Measurements from ENCODE around the gene TRIM43.
"Not testable (repeated sequence)": the region's sequence is repeated elsewhere in the genome, so short reads cannot be mapped to it uniquely, and the experiment has no call there.

TRIM43 gene

GRCh38 chr2:95591701-95592100 is at the start of gene TRIM43:
TRIM43 (plus strand) TSS chr2:95592001; CDS start chr2:95594024, 2,023 bp downstream.
- not testable (repeated sequence) for DNase-seq (ENCODE audit: low read depth)

GRCh38 chr2:95551055-95551568 is 40.7 kb upstream of the TRIM43 start:
- no peak for DNase-seq (ENCODE audit: low read depth)

DNA sequence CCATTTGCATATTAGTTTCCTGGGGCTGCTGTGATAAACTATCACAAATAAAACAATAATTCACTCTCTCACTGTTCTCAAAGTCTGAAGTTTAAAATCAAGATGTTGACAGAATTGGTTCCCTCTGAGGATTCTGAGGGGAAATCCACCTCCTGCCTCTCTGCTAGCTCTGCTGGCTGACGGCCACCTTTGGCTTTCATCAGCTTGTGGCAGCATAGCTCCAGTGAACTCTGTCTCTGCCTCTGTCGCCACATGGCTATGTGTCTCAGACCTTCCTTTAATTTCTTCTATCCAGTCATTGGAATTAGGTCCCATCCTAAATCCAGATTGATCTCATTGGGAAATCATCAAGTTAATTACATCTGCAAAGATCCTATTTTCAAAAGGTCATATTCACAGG is 38.9 kb upstream of the TRIM43 start:
- no peak for DNase-seq (ENCODE audit: low read depth)

DNA sequence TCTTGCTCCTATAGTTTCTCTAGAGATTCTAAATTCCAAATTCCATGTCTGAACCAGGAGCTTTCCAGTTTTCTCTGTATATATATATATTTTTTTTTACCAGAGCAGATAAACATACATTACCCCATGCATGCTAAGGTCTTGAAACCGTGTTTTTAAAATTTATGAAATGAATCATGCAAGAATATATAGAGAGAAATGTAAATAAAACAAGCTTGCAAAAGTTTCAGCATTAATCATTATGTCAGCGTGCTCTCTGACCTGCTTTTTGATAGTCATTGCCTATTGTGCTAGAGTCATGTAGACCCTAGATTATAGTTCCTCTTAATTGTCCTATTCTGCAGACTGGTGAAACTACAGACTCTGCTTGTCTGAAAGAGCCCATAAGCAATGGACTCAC is 22.6 kb upstream of the TRIM43 start:
- no peak for DNase-seq (ENCODE audit: low read depth)

- no peak for DNase-seq (ENCODE audit: low read depth)
These were observed 17.9 kb upstream of the TRIM43 start for GRCh38 chr2:95573866-95574265.

DNA sequence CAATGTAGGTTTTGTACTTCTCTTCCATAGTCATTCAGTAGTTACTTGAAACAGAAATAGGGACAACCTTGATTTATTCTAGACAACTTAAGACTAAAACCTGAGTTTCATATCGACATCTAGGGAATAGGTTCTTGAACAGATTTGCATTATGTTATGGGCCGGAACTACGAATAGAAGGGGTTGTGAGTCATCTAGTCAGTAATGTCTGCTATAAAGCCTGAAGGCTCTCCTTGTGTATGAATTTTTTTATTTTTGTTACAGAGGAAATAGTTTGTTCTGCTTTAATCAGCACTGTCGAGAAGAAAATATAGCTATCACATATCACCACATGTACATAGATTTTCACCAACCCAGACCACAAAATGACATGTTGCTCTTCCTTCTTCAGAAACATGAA is 17.3 kb upstream of the TRIM43 start:
- no peak for DNase-seq (ENCODE audit: low read depth)

GRCh38 chr2:95575857-95576256 is 15.9 kb upstream of the TRIM43 start:
- DNase-seq (ENCODE audit: low read depth): no peak

- no peak for DNase-seq (ENCODE audit: low read depth)
These were observed 13.3 kb upstream of the TRIM43 start for GRCh38 chr2:95578539-95578938.

- not testable (repeated sequence) for DNase-seq (ENCODE audit: low read depth)
These were observed 8.3 kb upstream of the TRIM43 start for GRCh38 chr2:95583545-95583944.

DNA sequence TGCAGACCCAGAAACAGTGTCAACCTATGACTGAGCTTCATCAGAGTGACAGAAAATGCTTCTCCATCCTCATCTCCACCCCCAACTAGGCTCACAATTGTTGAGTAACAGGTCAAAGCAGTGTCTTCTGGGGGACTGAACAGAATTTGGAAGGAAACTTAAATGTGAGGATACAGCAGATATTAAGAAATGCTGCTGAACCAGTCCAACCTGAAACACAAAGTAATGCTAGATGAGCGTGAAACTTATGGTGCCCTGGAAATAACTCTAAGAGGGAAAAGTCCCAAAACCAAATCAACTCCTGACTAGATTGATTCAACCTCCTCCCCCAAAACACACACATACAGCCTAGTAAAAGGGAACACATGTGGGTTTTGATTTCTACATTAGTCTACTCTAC is 7.5 kb upstream of the TRIM43 start:
- DNase-seq (ENCODE audit: low read depth): not testable (repeated sequence)

DNA sequence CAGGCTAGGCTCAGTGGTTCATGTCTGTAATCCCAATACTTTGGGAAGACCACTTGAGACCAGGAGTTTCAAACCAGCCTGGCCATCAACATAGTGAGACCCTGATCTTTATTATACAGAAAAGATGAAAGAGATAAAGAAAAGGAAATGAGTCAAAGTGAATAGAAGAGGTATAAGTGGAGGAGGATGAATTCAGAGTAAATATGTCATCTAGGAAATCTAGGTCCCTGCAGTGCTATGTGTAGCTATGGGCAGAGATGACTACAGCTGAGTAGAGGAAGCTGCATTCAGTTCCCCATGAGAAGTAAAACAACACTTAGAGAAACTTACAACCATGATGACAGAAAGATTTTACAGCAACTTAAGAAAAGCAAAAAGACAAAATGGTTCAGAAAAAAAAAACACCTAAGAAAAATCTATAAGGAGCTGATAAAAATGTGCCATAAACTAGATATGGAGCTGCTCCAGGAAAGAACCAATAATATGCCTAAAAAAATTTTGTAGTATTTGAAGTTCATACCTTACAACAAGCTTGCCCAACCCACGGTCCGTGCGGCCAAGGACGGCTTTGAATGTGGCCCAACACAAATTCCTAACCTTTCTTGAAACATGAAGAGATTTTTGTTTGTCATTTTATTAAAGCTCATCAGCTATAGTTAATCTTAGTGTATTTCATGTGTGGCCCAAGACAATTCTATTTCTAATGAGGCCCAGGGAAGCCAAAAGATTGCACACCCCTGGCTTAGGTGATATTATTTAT is 1.8 kb upstream of the TRIM43 start:
- DNase-seq (ENCODE audit: low read depth): not testable (repeated sequence)

GRCh38 chr2:95592973-95593372 is 1.2 kb downstream of the TRIM43 start:
- DNase-seq (ENCODE audit: low read depth): not testable (repeated sequence)

DNA sequence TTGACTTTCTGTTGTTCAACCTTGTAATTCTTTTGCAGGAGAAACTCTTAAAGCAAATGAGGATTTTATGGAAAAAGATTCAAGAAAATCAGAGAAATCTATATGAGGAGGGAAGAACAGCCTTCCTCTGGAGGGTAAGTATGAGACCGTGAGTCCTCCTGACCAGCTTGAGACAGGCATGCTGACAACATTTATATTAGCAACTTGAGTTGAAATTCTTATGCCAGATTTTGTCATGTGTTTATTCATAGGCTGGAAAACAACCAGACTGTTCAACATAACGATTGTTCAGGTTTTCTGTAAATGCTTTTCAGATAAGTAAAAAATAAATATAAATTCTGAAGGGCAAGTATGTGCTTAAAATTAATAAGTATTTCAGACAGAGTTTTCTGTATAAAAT is 3.2 kb downstream of the TRIM43 start:
- not testable (repeated sequence) for DNase-seq (ENCODE audit: low read depth)

DNA sequence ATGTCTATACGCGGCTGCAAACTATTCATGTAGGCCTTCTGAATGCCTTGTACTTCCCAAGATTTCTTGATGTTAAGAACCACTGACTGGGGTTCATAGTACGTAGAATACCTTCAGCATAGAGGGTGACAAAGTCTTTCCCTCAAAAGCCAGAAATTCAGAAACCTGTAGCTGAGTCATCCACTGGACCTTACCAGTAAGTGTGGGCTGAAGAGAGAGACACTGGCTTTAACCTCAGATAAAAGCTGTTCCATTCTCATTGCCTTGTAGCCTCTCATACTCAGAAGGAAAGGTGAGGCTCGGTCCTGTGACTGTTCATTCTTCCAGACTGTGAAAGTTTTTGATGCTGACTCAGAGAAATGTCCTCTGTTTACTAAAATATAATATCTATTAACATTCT is 9.5 kb downstream of the TRIM43 start:
- not testable (repeated sequence) for DNase-seq (ENCODE audit: low read depth)

DNA sequence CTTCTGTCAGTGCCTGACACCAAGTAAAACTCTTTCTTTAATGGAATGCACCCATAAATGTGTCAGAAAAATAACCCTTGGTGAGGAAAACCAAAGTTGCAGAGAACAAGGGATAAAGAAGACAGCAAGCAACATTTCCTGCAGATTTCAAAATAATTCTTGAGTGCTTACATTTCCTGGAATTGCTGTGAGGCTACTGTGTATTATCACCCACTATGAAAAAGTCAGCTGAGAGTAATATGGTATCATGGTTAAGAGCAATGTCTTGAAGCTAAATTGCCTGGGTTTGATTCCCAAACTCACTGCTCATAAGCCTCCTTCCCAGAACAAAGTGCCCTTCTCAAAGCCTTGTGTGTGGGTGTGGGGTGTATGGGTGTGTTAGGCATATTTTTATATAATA is 10.3 kb downstream of the TRIM43 start:
- DNase-seq (ENCODE audit: low read depth): not testable (repeated sequence)

DNA sequence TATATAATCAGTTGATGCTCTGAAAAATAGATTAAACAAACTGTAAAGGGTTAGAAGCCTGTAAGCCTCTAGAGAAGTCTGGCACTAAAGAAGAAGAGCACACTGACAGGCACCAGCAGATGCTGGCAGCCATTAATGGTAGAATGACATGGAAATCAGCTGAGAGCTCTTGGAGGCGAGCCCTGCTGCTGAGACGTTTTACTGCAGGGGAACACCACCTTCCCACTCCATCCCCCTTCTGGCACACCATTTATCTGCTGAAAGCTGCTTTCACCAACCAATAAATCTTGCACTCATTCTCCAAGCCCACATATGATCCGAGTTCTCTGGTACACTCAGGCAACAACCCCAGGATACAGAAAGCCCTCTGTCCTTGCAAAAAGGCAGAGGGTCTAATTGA is 16.6 kb downstream of the TRIM43 start:
- not testable (repeated sequence) for DNase-seq (ENCODE audit: low read depth)

DNA sequence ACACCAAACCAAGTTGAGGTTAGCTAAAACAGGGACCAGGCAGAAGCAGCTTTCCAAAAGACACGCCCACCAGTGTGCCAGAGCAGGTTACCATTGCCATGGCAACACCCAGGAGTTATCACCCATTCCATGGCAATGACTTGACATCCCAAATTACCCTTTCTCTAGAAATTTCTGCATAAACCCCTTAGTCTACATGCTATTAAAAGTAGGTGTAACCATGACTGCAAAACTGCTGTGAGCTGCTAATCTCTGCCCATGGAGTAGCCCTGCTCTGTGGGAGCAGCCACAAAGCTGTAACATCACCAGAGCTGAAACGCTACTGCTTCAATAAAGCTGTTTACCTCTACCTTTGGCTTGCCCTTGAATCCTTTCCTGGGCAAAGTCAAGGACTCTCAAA is 18.0 kb downstream of the TRIM43 start:
- not testable (repeated sequence) for DNase-seq (ENCODE audit: low read depth)

- DNase-seq (ENCODE audit: low read depth): not testable (repeated sequence)
These were observed 21.2 kb downstream of the TRIM43 start for GRCh38 chr2:95613048-95613447.

GRCh38 chr2:95622728-95623127 is 30.9 kb downstream of the TRIM43 start:
- DNase-seq (ENCODE audit: low read depth): not testable (repeated sequence)

DNA sequence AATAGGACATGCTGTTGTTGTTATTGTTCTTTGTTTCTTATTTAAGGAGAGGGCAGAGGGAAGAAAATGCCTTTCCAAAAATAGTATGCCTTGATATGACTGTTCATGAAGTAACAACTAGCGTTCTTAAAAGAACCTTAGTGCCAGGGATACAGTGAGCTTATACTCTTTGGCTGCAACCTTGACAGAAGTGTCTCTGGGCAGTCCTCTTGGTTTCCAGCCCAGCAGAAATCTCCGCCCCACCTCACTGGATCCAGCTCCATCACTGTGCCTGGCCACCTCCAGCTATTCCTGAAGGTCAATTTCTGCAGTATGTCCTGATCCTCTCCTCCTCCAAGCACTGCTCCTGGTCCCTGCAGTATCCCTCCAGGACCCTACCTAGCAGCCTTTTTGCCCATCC is 39.2 kb downstream of the TRIM43 start:
- DNase-seq (ENCODE audit: low read depth): not testable (repeated sequence)

DNA sequence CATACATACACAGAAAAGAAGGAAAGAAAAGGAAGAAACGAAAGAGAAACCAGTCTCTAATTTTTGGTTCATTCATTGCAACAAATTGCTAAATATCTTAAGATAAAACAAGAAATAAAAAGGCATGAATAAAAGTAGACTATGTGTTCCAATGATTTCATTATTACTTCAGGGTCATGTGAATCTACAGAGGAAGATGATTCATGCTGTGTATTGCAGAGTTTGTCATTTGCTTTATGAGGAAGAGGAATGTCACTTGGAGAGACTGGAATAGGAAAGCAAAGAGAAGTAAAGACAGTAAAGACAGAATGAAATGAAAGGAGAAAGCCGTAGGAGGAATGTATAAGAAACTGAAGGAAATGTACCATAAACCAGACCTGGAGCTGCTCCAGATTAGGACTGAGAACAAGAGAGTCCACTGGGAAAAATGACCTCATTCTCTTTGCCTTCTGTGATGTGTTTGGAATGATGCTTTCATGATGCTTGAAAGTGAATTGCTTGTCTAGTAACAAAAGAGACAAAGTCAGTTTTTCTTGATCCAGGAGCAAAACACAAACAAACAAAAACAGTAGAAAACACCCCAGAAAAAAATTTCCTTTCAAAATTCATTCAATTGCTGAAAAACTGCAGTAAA is 41.9 kb downstream of the TRIM43 start:
- not testable (repeated sequence) for DNase-seq (ENCODE audit: low read depth)

DNA sequence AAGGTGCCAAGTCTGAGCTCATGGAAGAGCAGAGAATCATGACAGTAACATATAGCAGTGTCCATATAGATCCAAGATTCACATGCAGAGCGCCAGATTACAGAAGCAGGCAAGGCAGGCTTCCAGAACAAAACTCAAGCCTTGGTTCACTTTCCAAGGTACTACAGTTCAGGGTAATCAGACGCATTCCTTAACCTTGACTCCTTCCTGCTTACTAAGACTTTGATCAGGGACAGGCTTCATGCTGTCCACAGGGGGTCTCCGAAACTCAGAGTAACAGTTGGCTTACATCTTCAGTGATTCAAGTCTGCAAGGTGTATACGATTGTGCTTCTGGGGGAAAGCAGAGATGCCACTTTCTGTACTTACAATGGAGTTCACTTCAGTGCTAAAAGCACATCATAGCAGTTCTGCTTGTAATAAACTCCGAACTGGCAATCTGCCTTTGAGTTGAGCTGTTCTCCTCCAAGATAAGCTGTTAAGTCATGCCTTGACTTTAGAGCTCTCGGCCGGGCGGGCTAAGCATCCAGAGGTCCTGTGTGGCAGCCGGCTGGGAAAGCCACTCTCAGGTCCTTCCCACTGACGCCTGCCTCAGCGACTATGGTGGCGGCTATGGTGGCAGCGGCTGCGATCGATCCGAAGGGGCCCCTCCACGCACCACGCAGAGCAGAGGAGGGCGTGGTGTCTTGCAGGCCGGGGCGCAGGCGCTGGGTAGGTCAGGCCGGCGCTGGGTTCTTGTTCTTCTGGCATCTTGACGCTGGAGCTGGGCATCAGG is 48.9 kb downstream of the TRIM43 start:
- not testable (repeated sequence) for DNase-seq (ENCODE audit: low read depth)

DNA sequence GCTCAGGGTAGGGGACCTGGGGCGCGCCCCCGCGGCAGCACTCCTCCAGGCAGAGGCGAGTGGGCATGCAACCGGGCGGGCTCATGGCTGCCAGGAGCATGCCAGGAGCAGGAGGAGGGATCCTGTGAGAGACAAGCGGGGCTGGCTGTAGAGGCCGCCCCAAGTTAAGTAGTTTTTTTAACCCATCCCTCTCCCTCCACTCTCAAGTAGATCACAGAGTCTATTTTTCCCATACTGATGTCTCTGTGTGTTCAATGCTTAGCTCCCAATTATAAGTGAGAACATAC is 49.4 kb downstream of the TRIM43 start:
- DNase-seq (ENCODE audit: low read depth): not testable (repeated sequence)
